Measurements from ENCODE around the gene ELFN2. TPM values are rescaled to one million over a fixed set of nuclear protein-coding genes. Genes with fewer than 3 reads are reported as not detected.
"Not testable (repeated sequence)": the region's sequence is repeated elsewhere in the genome, so short reads cannot be mapped to it uniquely, and the experiment has no call there.

ELFN2 gene
- polyA plus RNA-seq (ENCODE audit: insufficient read length in 12 of 12), result 1 to 10 TPM in 5 of 12 donors, under 1 TPM in 6, not detected in 1; 0.74 to 2.5 (median 0.98) TPM
- long read RNA-seq, donor 1, result 0 reads
- long read RNA-seq, donor 2, result 0 reads
- long read RNA-seq, donor 3, result 0 reads
- long read RNA-seq, donor 4, result 0 reads
- long read RNA-seq, donor 5, result 0 reads
- long read RNA-seq, donor 6, result 0 reads
- long read RNA-seq, donor 7, result 0 reads
- long read RNA-seq, donor 8, result 0 reads
- long read RNA-seq, donor 9, result 0 reads
- long read RNA-seq, donor 10, result 0 reads
- long read RNA-seq, donor 11, result 0 reads

- DNase-seq, result no peak
These were observed at the start of gene ELFN2 for GRCh38 chr22:37427135-37427710. Gene ELFN2, minus strand, starts transcription at chr22:37427479. Its CDS starts 51,945 bp downstream, at chr22:37375534.

- DNase-seq, result no peak
These were observed 49.4 kb upstream of the ELFN2 start for GRCh38 chr22:37476389-37477329.

GRCh38 chr22:37474447-37475090 is 47.3 kb upstream of the ELFN2 start:
- no peak for DNase-seq

DNA sequence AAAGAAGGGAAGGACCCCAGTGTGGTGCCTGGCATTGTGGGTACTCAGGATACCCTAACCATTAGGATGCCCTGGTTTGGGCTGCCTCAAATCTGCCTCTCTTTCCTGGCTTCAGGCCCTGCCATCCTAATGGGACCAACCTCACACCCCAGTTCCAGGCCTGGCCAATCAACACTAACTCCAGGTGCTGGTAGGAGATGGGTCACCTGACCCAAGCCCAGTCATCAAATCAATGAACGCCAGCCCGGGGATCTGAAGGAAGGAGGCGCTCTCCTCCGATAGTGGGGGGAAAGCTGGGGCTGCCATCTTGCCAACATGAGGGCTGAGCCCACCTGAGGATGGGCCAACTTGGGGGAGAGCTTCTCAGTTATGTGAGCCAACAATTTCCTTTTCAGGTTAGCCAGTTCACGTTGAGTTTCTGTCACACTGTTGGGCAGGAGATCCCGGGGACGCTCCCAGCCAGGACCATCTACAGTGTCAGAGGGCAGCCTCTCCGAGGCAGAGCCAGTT is 46.2 kb upstream of the ELFN2 start:
- no peak for DNase-seq

GRCh38 chr22:37472418-37473006 is 45.2 kb upstream of the ELFN2 start:
- no peak for DNase-seq

GRCh38 chr22:37471727-37472417 is 44.6 kb upstream of the ELFN2 start:
- no peak for DNase-seq

- DNase-seq, result no peak
These were observed 42.8 kb upstream of the ELFN2 start for GRCh38 chr22:37470087-37470445.

GRCh38 chr22:37469416-37470086 is 42.3 kb upstream of the ELFN2 start:
- DNase-seq, result no peak

DNA sequence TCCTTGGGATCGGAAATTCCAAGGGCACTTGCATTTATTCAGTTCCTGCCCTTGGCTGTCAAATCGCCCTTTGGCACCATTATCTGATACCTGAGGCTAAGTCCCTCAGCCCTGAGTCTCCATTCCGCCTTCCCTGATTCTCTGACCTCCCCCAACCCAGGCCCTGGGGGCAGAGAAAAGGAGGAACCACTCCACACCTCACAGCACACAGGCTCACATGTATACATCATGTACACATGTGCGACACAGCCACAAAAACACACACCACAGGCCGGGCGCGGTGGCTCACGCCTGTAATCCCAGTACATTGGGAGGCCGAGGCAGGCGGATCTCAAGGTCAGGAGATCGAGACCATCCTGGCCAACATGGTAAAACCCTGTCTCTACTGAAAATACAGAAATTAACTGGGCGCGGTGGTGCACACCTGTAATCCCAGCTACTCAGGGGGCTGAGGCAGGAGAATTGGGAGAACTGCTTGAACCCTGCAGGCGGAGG is 41.0 kb upstream of the ELFN2 start:
- not testable (repeated sequence) for DNase-seq

DNA sequence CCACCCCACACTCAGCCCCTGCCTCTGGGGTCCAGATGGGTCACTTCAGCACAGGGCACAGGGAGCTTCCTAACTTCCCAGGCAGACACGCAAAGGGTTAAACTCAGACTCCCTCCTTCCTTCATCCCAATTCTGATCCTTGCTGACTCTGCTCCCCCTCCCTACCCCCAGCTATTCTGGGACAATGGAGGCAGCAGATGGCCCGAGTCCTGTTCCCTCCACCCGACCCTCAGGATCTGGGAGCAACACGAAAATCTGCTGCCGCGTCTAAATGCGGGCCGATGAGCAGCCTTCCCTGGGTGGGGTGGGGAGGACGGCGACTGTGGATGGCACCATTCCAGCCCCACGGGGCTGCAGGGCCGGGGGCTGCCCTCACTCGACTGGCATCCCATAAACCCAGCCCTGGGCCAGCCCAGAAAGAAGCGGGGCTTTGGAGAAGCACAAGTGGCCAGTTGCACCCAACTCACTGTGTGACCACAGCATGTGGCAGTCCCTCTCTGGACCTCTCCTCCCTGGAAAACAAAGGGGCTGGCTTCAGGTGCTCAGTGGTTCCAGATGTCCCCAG is 40.2 kb upstream of the ELFN2 start:
- no peak for DNase-seq

DNA sequence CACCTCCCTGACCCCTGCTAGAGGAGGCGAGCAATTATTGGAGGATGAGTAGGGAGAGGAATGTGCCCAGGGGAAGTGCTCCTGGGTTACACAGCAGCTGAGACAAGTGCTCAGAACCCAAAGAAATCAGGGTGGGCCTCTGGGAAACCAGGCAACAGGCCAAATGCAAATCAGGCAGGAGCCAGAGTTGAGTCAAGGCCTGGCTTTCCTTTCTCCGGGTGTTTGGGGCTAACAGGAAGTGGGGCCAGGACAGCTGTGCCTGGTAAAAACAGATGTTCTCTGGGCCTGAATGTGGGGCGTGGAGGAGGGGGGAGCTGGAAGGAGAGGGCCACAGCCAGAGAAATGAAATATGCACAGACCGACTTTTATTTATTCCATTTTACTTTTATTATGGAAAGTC is 36.9 kb upstream of the ELFN2 start:
- peak; percentile 47 for DNase-seq

DNA sequence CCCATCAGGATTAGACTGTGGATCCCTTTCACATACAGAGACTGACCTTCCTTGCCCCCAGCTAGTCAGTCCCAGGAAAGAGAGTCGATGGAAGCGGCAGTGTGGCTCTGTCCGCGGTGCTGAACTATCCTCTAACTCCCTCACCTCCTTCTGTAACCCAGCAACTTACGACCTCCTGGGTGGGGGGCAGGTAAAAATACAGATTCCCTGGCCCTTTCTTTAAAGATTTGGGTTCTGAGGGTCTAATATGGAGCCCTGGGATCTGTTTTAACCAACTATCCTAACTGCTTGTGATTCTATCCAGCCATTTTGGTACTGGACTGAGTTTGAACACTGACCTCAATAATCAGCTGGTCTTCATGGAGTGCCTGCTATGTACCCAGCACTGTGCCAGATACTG is 35.7 kb upstream of the ELFN2 start:
- DNase-seq, result peak; percentile 35

DNA sequence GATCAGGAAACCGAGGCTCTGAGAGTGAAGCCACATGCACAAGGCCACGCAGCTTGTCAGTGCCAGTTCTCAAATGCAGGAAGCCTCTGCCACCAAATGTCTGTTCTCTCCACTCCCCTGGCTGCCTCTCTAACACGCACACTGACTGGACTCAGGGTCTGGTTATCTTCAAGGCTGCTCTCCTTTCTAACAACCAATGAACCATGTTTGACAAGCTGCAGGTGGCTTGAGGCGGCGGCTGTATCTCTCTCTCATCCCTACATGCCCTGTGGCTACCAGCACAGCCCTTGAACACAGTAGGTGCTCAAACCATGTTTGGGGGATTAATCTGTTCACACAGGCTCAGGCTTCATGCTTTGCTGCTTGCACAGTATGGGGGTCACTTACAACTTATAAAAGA is 35.2 kb upstream of the ELFN2 start:
- DNase-seq, result no peak

DNA sequence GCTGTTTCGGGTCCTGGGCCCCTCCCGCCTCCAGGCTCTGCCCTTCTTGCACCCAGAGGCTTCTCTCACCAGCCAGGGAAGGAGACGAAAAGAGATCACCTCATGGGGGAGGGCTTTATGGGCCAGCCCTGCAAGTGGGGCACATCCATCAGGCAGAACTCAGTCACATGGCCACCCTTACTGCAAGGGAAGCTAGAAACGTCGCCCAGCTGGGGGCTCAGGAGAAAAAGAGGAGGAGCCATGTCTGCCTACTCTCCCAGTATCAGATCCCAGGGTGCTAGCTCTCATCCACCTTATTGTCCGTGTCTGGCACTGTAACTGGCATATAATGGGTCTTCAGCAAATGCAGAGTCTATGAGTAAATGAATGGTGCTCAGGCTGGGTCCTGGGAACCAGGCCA is 34.7 kb upstream of the ELFN2 start:
- no peak for DNase-seq

DNA sequence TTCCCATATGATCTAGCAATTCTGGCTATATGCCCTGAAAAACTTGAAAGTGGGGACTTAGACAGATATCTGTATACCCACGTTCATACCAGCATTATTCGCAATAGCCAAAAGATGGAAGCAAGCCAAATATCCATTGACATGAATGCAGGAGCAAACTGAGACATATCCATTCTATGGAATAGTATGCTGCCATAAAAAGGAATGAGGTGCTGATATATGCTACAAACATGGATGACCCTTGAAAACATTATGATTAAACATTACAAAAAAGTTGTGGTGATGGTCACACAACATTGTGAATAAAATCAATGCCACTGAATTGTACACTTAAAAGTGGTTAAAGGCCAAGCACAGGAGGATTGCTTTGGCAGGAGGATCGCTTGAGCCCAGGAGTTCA is 33.4 kb upstream of the ELFN2 start:
- DNase-seq, result no peak

DNA sequence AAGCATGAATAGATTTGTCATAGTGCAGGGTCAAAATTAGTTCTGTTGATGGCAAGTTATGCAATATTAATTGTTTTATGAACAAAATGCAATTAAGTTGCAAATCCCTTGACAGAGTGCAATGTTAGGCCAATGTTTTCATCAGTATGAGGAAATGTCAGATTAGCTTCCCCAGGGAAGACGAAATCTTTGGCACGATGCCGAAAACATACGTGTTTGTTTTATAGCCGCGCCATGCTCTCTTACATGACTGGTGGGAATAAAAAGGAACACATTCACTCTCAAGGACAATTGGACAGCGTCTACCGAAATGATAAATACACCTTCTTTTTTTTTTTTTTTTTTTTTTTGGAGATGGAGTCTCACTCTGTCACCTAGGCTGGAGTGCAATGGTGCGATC is 31.9 kb upstream of the ELFN2 start:
- no peak for DNase-seq

GRCh38 chr22:37457093-37457893 is 30.0 kb upstream of the ELFN2 start:
- peak; percentile 51 for DNase-seq

- no peak for DNase-seq
These were observed 29.1 kb upstream of the ELFN2 start for GRCh38 chr22:37456346-37456745.

DNA sequence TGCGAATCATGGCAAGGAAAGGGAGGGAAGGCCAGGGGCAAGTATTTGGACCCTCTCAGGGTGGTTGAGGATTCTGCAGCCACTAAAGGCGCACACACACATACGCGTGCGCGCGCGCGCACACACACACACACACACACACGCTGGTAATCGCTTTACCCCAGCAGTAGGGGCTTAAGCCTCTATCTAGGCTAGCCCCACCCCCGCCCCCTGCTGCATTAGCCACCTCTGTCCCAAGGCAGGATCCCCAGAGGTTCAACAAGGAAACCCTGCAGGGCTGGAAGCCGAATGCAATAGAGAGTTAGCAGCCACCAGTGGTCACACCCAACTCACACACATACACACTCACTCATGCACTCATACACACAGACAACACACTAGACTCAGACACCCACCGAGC is 28.6 kb upstream of the ELFN2 start:
- no peak for DNase-seq
